SK-N-SH treated with all-trans-retinoic acid at 6 μM for 48 hours (cell line): ENCODE data around the gene MRPL53.

Experiments used
- ATAC-seq: fragments of 200-7000 bp; cut with Tn5 transposase; 3 replicates; pipeline ENCODE4 v1.9.1; 2020; ENCODE audit warnings: mild to moderate bottlenecking, moderate library complexity
- ARNTL ChIP-seq: fragments of 450-650 bp; formaldehyde crosslinking; IDR thresholded peaks from 2 replicates; pipeline ENCODE4 v1.5.0; 2020; ENCODE audit warnings: low read depth, mild to moderate bottlenecking, moderate library complexity, borderline replicate concordance
- CREB5 ChIP-seq: fragments of 250-450 bp; sonication (Bioruptor Pico); IDR thresholded peaks from 2 replicates; pipeline ENCODE4 v1.5.1; 2020; ENCODE audit warnings: low read depth, mild to moderate bottlenecking, moderate library complexity
- CSDC2 ChIP-seq: fragments of 250-450 bp; sonication (Bioruptor Pico); IDR thresholded peaks from 2 replicates; pipeline ENCODE4 v1.5.0; 2020; ENCODE audit warnings: mild to moderate bottlenecking, moderate library complexity
- CSRNP3 ChIP-seq: fragments of 250-450 bp; sonication (Bioruptor Pico); IDR thresholded peaks from 2 replicates; pipeline ENCODE4 v1.5.1; 2021; ENCODE audit warnings: mild to moderate bottlenecking, moderate library complexity
- ESRRG ChIP-seq: fragments of 250-450 bp; sonication (Bioruptor Pico); IDR thresholded peaks from 2 replicates; pipeline ENCODE4 v1.6.1; 2021; ENCODE audit warnings: mild to moderate bottlenecking
- GLIS3 ChIP-seq: fragments of 250-450 bp; sonication (Bioruptor Pico); IDR thresholded peaks from 2 replicates; pipeline ENCODE4 v1.5.0; 2020; ENCODE audit warnings: mild to moderate bottlenecking, moderate library complexity
- ISL1 ChIP-seq: fragments of 250-450 bp; sonication (Bioruptor Pico); IDR thresholded peaks from 2 replicates; pipeline ENCODE4 v2.1.2; 2022; ENCODE audit warnings: mild to moderate bottlenecking, moderate library complexity
- OSR1 ChIP-seq: fragments of 250-450 bp; sonication (Bioruptor Pico); IDR thresholded peaks from 2 replicates; pipeline ENCODE4 v1.8.0; 2022; ENCODE audit warnings: moderate library complexity, mild to moderate bottlenecking, inconsistent platforms
- PATZ1 ChIP-seq: fragments of 250-450 bp; sonication (Bioruptor Pico); IDR thresholded peaks from 2 replicates; pipeline ENCODE4 v1.8.0; 2020; ENCODE audit warnings: mild to moderate bottlenecking, moderate library complexity, borderline replicate concordance
- POU6F1 ChIP-seq: fragments of 250-450 bp; sonication (Bioruptor Pico); IDR thresholded peaks from 2 replicates; pipeline ENCODE4 v1.8.0; 2021; ENCODE audit warnings: low read depth, mild to moderate bottlenecking, moderate library complexity, borderline replicate concordance
- PPARA ChIP-seq: fragments of 250-450 bp; sonication (Bioruptor Pico); IDR thresholded peaks from 2 replicates; pipeline ENCODE4 v1.5.0; 2020; ENCODE audit warnings: mild to moderate bottlenecking, borderline replicate concordance
- TOX ChIP-seq: fragments of 250-450 bp; sonication (Bioruptor Pico); IDR thresholded peaks from 2 replicates; pipeline ENCODE4 v1.8.0; 2021; ENCODE audit warnings: mild to moderate bottlenecking, moderate library complexity, borderline replicate concordance
- TSHZ2 ChIP-seq: fragments of 250-450 bp; sonication (Bioruptor Pico); IDR thresholded peaks from 2 replicates; pipeline ENCODE4 v1.5.0; 2020; ENCODE audit warnings: mild to moderate bottlenecking, moderate library complexity
- ZC3H10 ChIP-seq: fragments of 250-450 bp; sonication (Bioruptor Pico); IDR thresholded peaks from 2 replicates; pipeline ENCODE4 v1.5.1; 2021; ENCODE audit warnings: mild to moderate bottlenecking, moderate library complexity
- ZNF70 ChIP-seq: fragments of 450-650 bp; formaldehyde crosslinking; IDR thresholded peaks from 2 replicates; pipeline ENCODE4 v1.5.0; 2020; ENCODE audit warnings: mild to moderate bottlenecking, moderate library complexity
- ZNF8 ChIP-seq: fragments of 450-650 bp; formaldehyde crosslinking; IDR thresholded peaks from 2 replicates; pipeline ENCODE4 v1.5.0; 2020; ENCODE audit warnings: mild to moderate bottlenecking, moderate library complexity

Gene MRPL53

GRCh38 chr2:74493546-74493945 lies 21.1 kb upstream of the MRPL53 start:
- TF ChIP-seq CREB5 (CRISPR knock-in tag): no peak
- TF ChIP-seq ISL1 (CRISPR knock-in tag): no peak
- TF ChIP-seq PPARA (CRISPR knock-in tag): no peak
- TF ChIP-seq TOX (CRISPR knock-in tag): no peak
- TF ChIP-seq ARNTL: no peak
- TF ChIP-seq ZC3H10: no peak
- ATAC-seq: no peak

GRCh38 chr2:74491648-74492544 lies 19.4 kb upstream of the MRPL53 start:
- TF ChIP-seq GLIS3 (CRISPR knock-in tag): no peak
- no peak for ATAC-seq

GRCh38 chr2:74489906-74490305 lies 17.4 kb upstream of the MRPL53 start:
- no peak for ATAC-seq
- TF ChIP-seq POU6F1: no peak
- no peak for TF ChIP-seq TSHZ2 (CRISPR knock-in tag)
- no peak for TF ChIP-seq ZC3H10
- no peak for TF ChIP-seq CSDC2 (CRISPR knock-in tag)
- TF ChIP-seq ISL1 (CRISPR knock-in tag): no peak
- TF ChIP-seq ARNTL: no peak
- no peak for TF ChIP-seq CSRNP3 (CRISPR knock-in tag)
- TF ChIP-seq GLIS3 (CRISPR knock-in tag): no peak
- TF ChIP-seq ZNF70 (CRISPR knock-in tag): no peak
- no peak for TF ChIP-seq OSR1 (CRISPR knock-in tag)
- no peak for TF ChIP-seq PPARA (CRISPR knock-in tag)
- TF ChIP-seq PATZ1 (CRISPR knock-in tag): no peak
- no peak for TF ChIP-seq CREB5 (CRISPR knock-in tag)
- no peak for TF ChIP-seq ESRRG (CRISPR knock-in tag)
- no peak for TF ChIP-seq ZNF8
